Adrenal gland (tissue), 5 donors: Measurements from ENCODE around the gene TMEM158.

ENCODE experiments used
- CTCF ChIP-seq, 6 experiments: fragments of 450-650 bp in 4 of 6; fragments of 200-600 bp in 2 of 6; sonication (generic) in 1 of 6; IDR thresholded peaks; 1 replicate in 5 of 6; 2 replicates in 1 of 6; pipeline versions ENCODE4 v1.5.1 to v1.8.0; 2016 to 2021; ENCODE audit warnings: antibody characterized with exemption in 6 of 6, mild to moderate bottlenecking in 2 of 6, moderate library complexity in 1 of 6
- POLR2A ChIP-seq, 2 donors: fragments of 450-650 bp; IDR thresholded peaks; one replicate each; pipeline ENCODE4 v1.6.1; 2017; ENCODE audit warnings: antibody characterized with exemption in 2 of 2, mild to moderate bottlenecking in 2 of 2, moderate library complexity in 1 of 2
- donor health status: DM: no; HTN: no; CAD: no.

- TF ChIP-seq CTCF (IDR thresholded peaks at IDR 0.05) (no peak), POLR2A (IDR thresholded peaks at IDR 0.05) (no peak)
Observed at GRCh38 chr3:45273681-45274515, 47.8 kb upstream of the TMEM158 start.
